Right atrium auricular region (tissue), 2 donors: ENCODE results near the gene ADH1A. TPM values are rescaled to one million over a fixed set of nuclear protein-coding genes. Genes with fewer than 3 reads are reported as not detected.

Experiments used
- DNase-seq: peaks from one replicate; pipeline ENCODE4 v3.0.0-alpha.2; 2019; ENCODE audit warnings: low spot score
- H3K27ac ChIP-seq, 2 donors: fragments of 200-600 bp; sonication (generic); 1 replicate in 1 of 2; 2 replicates in 1 of 2; pipeline ENCODE4 v1.5.1; 2016 to 2019
- H3K27me3 ChIP-seq, 2 donors: fragments of 200-600 bp; sonication (generic); one replicate each; pipeline versions ENCODE4 v1.5.1 to v1.6.0; 2017 to 2019
- H3K36me3 ChIP-seq: fragments of 200-600 bp; sonication (generic); one replicate; pipeline ENCODE4 v1.5.1; 2016
- H3K4me1 ChIP-seq, 2 donors: fragments of 200-600 bp; sonication (generic); one replicate each; pipeline versions ENCODE4 v1.5.1 to v1.6.0; 2017 to 2019
- H3K4me3 ChIP-seq, 2 donors: fragments of 200-600 bp; sonication (generic); 1 replicate in 1 of 2; 2 replicates in 1 of 2; pipeline ENCODE4 v1.5.1; 2017 to 2019; ENCODE audit warnings: mild to moderate bottlenecking in 1 of 2, moderate library complexity in 1 of 2
- H3K9me3 ChIP-seq, 2 donors: fragments of 200-600 bp; sonication (generic); one replicate each; pipeline ENCODE4 v1.5.1; 2019
- CTCF ChIP-seq, 2 donors: fragments of 200-600 bp; sonication (generic); IDR thresholded peaks; one replicate each; pipeline ENCODE4 v1.5.1; 2019; ENCODE audit warnings: antibody characterized with exemption in 2 of 2
- total RNA-seq, 2 donors: library from RNA; depleted of rRNA; stranded (reverse); fragments of >200 nt; gene quantifications; one replicate each; pipeline ENCODE4 v1.1.0, GENCODE V29; 2016

Gene ADH1A
- total RNA-seq, 2 donors from 2014 or later: not detected

GRCh38 chr4:99281261-99281660 lies 9.5 kb downstream of the ADH1A start:
- no peak for TF ChIP-seq CTCF (IDR thresholded peaks at IDR 0.05)
- H3K4me3 ChIP-seq: no peak overlapping the region
- H3K9me3 ChIP-seq: no peaks in the 10 kb centered on the region
- H3K27me3 ChIP-seq: no peaks in the 10 kb centered on the region
- H3K36me3 ChIP-seq: no peaks in the 10 kb centered on the region
- H3K4me1 ChIP-seq: no peaks in the 10 kb centered on the region
- no peak for DNase-seq
- H3K27ac ChIP-seq: no peak overlapping the region

- Histone ChIP-seq H3K4me3 (no peak overlapping the region), H3K27me3 (no peaks in the 10 kb centered on the region), H3K9me3 (no peaks in the 10 kb centered on the region), H3K27ac (no peak overlapping the region), H3K4me1 (no peaks in the 10 kb centered on the region), H3K36me3 (no peaks in the 10 kb centered on the region)
- DNase-seq: no peak
- TF ChIP-seq CTCF (IDR thresholded peaks at IDR 0.05): no peak
These were observed 14.4 kb downstream of the ADH1A start for GRCh38 chr4:99276417-99276816.

- Histone ChIP-seq H3K36me3 (no peaks in the 10 kb centered on the region), H3K4me1 (no peaks in the 10 kb centered on the region), H3K9me3 (no peaks in the 10 kb centered on the region), H3K4me3 (no peak overlapping the region), H3K27me3 (no peaks in the 10 kb centered on the region), H3K27ac (no peak overlapping the region)
- TF ChIP-seq CTCF (IDR thresholded peaks at IDR 0.05): no peak
- DNase-seq: no peak
These were observed 14.9 kb downstream of the ADH1A start for GRCh38 chr4:99275885-99276284.

GRCh38 chr4:99275050-99275449 lies 15.7 kb downstream of the ADH1A start:
- Histone ChIP-seq H3K27ac (no peak overlapping the region), H3K4me3 (no peak overlapping the region), H3K27me3 (no peaks in the 10 kb centered on the region), H3K9me3 (no peaks in the 10 kb centered on the region), H3K36me3 (no peaks in the 10 kb centered on the region), H3K4me1 (no peaks in the 10 kb centered on the region)
- no peak for DNase-seq
- no peak for TF ChIP-seq CTCF (IDR thresholded peaks at IDR 0.05)

GRCh38 chr4:99273704-99274103 lies 17.1 kb downstream of the ADH1A start:
- TF ChIP-seq CTCF (IDR thresholded peaks at IDR 0.05): no peak
- no peak for DNase-seq
- no peak overlapping the region for H3K27ac ChIP-seq

GRCh38 chr4:99264927-99265326 lies 25.9 kb downstream of the ADH1A start:
- Histone ChIP-seq H3K27ac (no peak overlapping the region), H3K9me3 (no peaks in the 10 kb centered on the region), H3K36me3 (no peaks in the 10 kb centered on the region), H3K27me3 (no peaks in the 10 kb centered on the region), H3K4me1 (no peaks in the 10 kb centered on the region), H3K4me3 (no peak overlapping the region)
- DNase-seq: no peak
- TF ChIP-seq CTCF (IDR thresholded peaks at IDR 0.05): no peak

More at GRCh38 chr4:99273704-99274103, 17.1 kb downstream of the ADH1A start:
- Histone ChIP-seq H3K36me3 (no peaks in the 10 kb centered on the region), H3K4me3 (no peak overlapping the region), H3K27me3 (no peaks in the 10 kb centered on the region), H3K9me3 (no peaks in the 10 kb centered on the region), H3K4me1 (no peaks in the 10 kb centered on the region)
